Fibroblast of lung (primary cell): Measurements from ENCODE around the gene LCE1C. TPM values are rescaled to one million over a fixed set of nuclear protein-coding genes. Genes with fewer than 3 reads are reported as not detected.

ENCODE experiments used
- DNase-seq, 2 donors: peaks; one replicate each; pipeline versions ENCODE4 v3.0.0 to v3.0.0-alpha.2; 2010; ENCODE audit warnings: low read depth in 2 of 2
- H2AFZ ChIP-seq: 2 replicates; pipeline ENCODE4 v1.5.1; 2012; ENCODE audit warnings: low read length, control low read depth, inconsistent platforms
- H3K27ac ChIP-seq: 2 replicates; pipeline ENCODE4 v1.5.1; 2011; ENCODE audit warnings: low read length, control low read depth; ENCODE audit not compliant: insufficient read depth
- H3K27me3 ChIP-seq: 2 replicates; pipeline ENCODE4 v1.5.1; 2011; ENCODE audit warnings: mild to moderate bottlenecking, low read length; ENCODE audit not compliant: control insufficient read depth, insufficient read depth
- H3K36me3 ChIP-seq: 2 replicates; pipeline ENCODE4 v1.5.1; 2011; ENCODE audit warnings: low read length; ENCODE audit not compliant: control insufficient read depth, insufficient read depth
- H3K4me1 ChIP-seq: 2 replicates; pipeline ENCODE4 v1.5.1; 2011; ENCODE audit warnings: low read length; ENCODE audit not compliant: control insufficient read depth, insufficient read depth; ENCODE audit errors: extremely low read depth
- H3K4me2 ChIP-seq: 2 replicates; pipeline ENCODE4 v1.5.1; 2011; ENCODE audit warnings: low read length, control low read depth; ENCODE audit not compliant: insufficient read depth; ENCODE audit errors: extremely low read depth
- H3K4me3 ChIP-seq, 4 experiments: fragments of 200-600 bp in 1 of 4; sonication (generic) in 1 of 4; replicated peaks in 1 of 4; 2 replicates each; pipeline ENCODE4 v1.5.1; 2011 to 2016; ENCODE audit warnings: low read length in 4 of 4, low read depth in 3 of 4, mild to moderate bottlenecking in 3 of 4, control low read depth in 2 of 4, inconsistent platforms in 1 of 4, mixed read lengths in 1 of 4; ENCODE audit not compliant: insufficient read depth in 1 of 4; ENCODE audit errors: control extremely low read depth in 1 of 4
- H3K79me2 ChIP-seq: 2 replicates; pipeline ENCODE4 v1.5.1; 2012; ENCODE audit warnings: mild to moderate bottlenecking, low read length, inconsistent platforms; ENCODE audit not compliant: control insufficient read depth, insufficient read depth
- H3K9ac ChIP-seq: 2 replicates; pipeline ENCODE4 v1.5.1; 2011; ENCODE audit warnings: mild to moderate bottlenecking, low read length, control low read depth; ENCODE audit not compliant: insufficient read depth
- H3K9me3 ChIP-seq: 2 replicates; pipeline ENCODE4 v1.5.1; 2012; ENCODE audit warnings: low read depth, low read length; ENCODE audit not compliant: control insufficient read depth, insufficient read depth
- H4K20me1 ChIP-seq: 2 replicates; pipeline ENCODE4 v1.5.1; 2011; ENCODE audit warnings: low read length; ENCODE audit not compliant: control insufficient read depth, insufficient read depth; ENCODE audit errors: extremely low read depth
- EZH2 ChIP-seq: IDR thresholded peaks from 2 replicates; pipeline ENCODE4 v1.5.1; 2012; ENCODE audit warnings: low read length, control low read depth, mild to moderate bottlenecking; ENCODE audit errors: missing control alignments
- polyA plus RNA-seq, 2 donors: library from polyadenylated mRNA; depleted of rRNA in 1 of 2; stranded (reverse) in 1 of 2; unstranded in 1 of 2; fragments of >200 nt; gene quantifications; 2 replicates each; pipeline ENCODE4 v1.2.1, GENCODE V29; 2011 to 2012; ENCODE audit warnings: missing spikeins in 1 of 2
- total RNA-seq: library from RNA; depleted of rRNA; stranded (reverse); fragments of >200 nt; gene quantifications from 2 replicates; pipeline ENCODE4 v1.2.1, GENCODE V29; 2014
- TF ChIP-seq, protein P1 (sequence below), 2 donors: IDR thresholded peaks in 1 of 2; conservative IDR thresholded peaks in 1 of 2; 1 replicate in 1 of 2; 2 replicates in 1 of 2; pipeline ENCODE4 v1.5.1; 2011 to 2012; ENCODE audit warnings: low read length in 2 of 2, control low read depth in 1 of 2, inconsistent platforms in 1 of 2, low read depth in 1 of 2, mild to moderate bottlenecking in 1 of 2

The LCE1C gene
- total and polyA plus RNA-seq, 2 donors (not counting 1 experiment from before 2014, with no cell fraction given) = not detected

DNA sequence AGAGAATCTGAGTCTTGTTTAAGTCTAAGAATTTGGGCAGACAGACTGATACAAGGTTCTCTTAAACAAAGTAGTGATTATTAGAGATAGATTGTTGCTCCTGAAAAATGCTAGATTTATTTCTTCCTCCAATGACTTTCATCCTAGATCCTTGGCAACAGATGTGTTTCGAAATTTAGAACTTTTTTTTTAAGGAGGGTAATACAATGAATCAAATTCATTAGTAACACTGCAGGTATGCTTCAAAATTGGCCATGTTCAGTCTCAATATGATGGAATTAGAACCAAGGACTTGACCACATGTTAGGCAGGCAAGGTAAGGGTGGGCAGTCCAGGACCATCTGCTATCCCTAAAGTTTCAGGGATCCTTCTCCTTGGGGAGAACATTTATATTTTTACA, 36.0 kb downstream of the LCE1C start:
- Histone ChIP-seq H3K27me3 (no peaks in the 10 kb centered on the region), H3K9ac (no peak overlapping the region), H3K36me3 (no peaks in the 10 kb centered on the region), H3K4me2 (no peak overlapping the region), H3K9me3 (no peaks in the 10 kb centered on the region), H4K20me1 (no peaks in the 10 kb centered on the region), H2AFZ (no peak overlapping the region), H3K4me1 (peaks cover 3% of the 10 kb centered on the region), H3K4me3 (no peak overlapping the region), H3K79me2 (no peaks in the 10 kb centered on the region), H3K27ac (no peak overlapping the region)
- TF ChIP-seq, protein P1, sequence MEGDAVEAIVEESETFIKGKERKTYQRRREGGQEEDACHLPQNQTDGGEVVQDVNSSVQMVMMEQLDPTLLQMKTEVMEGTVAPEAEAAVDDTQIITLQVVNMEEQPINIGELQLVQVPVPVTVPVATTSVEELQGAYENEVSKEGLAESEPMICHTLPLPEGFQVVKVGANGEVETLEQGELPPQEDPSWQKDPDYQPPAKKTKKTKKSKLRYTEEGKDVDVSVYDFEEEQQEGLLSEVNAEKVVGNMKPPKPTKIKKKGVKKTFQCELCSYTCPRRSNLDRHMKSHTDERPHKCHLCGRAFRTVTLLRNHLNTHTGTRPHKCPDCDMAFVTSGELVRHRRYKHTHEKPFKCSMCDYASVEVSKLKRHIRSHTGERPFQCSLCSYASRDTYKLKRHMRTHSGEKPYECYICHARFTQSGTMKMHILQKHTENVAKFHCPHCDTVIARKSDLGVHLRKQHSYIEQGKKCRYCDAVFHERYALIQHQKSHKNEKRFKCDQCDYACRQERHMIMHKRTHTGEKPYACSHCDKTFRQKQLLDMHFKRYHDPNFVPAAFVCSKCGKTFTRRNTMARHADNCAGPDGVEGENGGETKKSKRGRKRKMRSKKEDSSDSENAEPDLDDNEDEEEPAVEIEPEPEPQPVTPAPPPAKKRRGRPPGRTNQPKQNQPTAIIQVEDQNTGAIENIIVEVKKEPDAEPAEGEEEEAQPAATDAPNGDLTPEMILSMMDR (conservative IDR thresholded peaks at IDR 0.05 in 1 of 2, IDR thresholded peaks at IDR 0.05 in 1 of 2; ENCODE audit: low read depth in 1 of 2, low read length in 2 of 2) = no peak
- TF ChIP-seq EZH2 = no peak
- DNase-seq = no peak

DNA sequence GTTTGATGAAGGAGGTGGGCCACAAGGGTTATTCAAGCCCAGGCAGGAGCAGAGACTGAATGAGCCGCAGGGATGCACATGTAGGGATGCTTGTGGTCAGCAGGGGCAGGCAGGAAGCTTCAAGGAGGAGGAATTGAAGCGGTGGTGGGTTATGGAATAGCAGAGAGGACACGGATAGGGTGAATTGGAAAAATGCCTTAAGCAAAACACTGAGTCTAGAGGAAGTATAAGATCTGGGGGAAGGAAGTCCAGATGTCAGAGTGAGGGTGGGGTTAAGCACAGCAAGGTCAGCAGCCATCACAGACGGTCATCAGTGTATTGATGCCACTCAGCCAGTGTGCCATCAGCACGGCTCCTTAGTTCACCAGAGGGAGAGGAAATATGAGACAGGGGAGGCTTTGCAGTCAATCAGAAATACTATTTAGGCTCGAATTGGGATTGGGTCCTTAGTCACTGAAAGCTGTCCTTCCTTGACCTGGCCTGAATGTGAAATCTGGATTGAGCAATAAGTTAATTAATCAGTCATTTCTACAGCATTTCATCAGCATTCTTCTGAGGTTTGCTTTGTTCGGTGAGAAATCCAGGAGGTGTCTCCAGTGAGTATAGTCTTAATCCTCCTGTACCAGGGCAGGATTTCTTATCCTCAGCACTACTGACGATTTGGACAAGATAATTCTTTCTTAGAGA, 37.5 kb downstream of the LCE1C start:
- no peaks in the 10 kb centered on the region for H4K20me1 ChIP-seq
- H3K4me3 ChIP-seq = no peak overlapping the region
- no peaks in the 10 kb centered on the region for H3K79me2 ChIP-seq
- no peak for TF ChIP-seq EZH2
- TF ChIP-seq, protein P1 (conservative IDR thresholded peaks at IDR 0.05 in 1 of 2, IDR thresholded peaks at IDR 0.05 in 1 of 2; ENCODE audit: low read depth in 1 of 2, low read length in 2 of 2) = no peak
- H3K9me3 ChIP-seq = no peaks in the 10 kb centered on the region
- peak overlapping the region; percentile 17 for H3K27ac ChIP-seq
- DNase-seq = peak in 1 of 2 donors; percentile 58
- H2AFZ ChIP-seq = no peak overlapping the region
- no peaks in the 10 kb centered on the region for H3K27me3 ChIP-seq
- peaks cover 3% of the 10 kb centered on the region for H3K4me1 ChIP-seq
- no peak overlapping the region for H3K9ac ChIP-seq
- peak overlapping the region; percentile 18 for H3K4me2 ChIP-seq
- no peaks in the 10 kb centered on the region for H3K36me3 ChIP-seq

GRCh38 chr1:152761609-152762213, 44.7 kb downstream of the LCE1C start:
- H2AFZ ChIP-seq = no peak overlapping the region
- H3K36me3 ChIP-seq = no peaks in the 10 kb centered on the region
- H3K9me3 ChIP-seq = no peaks in the 10 kb centered on the region
- TF ChIP-seq, protein P1 (conservative IDR thresholded peaks at IDR 0.05 in 1 of 2, IDR thresholded peaks at IDR 0.05 in 1 of 2; ENCODE audit: low read depth in 1 of 2, low read length in 2 of 2) = peak in 1 of 2 donors; percentile 3
- no peak for TF ChIP-seq EZH2
- H4K20me1 ChIP-seq = no peaks in the 10 kb centered on the region
- H3K79me2 ChIP-seq = no peaks in the 10 kb centered on the region
- no peak for DNase-seq
- no peak overlapping the region for H3K9ac ChIP-seq
- H3K4me2 ChIP-seq = no peak overlapping the region
- H3K4me1 ChIP-seq = no peaks in the 10 kb centered on the region
- H3K27ac ChIP-seq = no peak overlapping the region
- no peaks in the 10 kb centered on the region for H3K27me3 ChIP-seq
- H3K4me3 ChIP-seq = no peak overlapping the region
